WI38 (cell line): ENCODE data around the gene MS4A8.

Experiments
- H3K4me3 ChIP-seq: 2 replicates; pipeline ENCODE4 v1.5.1; 2011; ENCODE audit warnings: low read depth, mild to moderate bottlenecking, control low read depth, low read length
- CTCF ChIP-seq: IDR thresholded peaks from 2 replicates; pipeline ENCODE4 v1.5.1; 2012; ENCODE audit warnings: low read depth, mild to moderate bottlenecking, control low read depth, low read length

The MS4A8 gene

GRCh38 chr11:60725592-60725991 is 26.2 kb downstream of the MS4A8 start:
- TF ChIP-seq CTCF: no peak
- H3K4me3 ChIP-seq: no peak overlapping the region

- H3K4me3 ChIP-seq: no peak overlapping the region
- TF ChIP-seq CTCF: no peak
Measured at GRCh38 chr11:60731586-60731985, 32.2 kb downstream of the MS4A8 start.

GRCh38 chr11:60734279-60734678 is 34.9 kb downstream of the MS4A8 start:
- TF ChIP-seq CTCF: no peak
- no peak overlapping the region for H3K4me3 ChIP-seq

GRCh38 chr11:60739114-60739513 is 39.7 kb downstream of the MS4A8 start:
- H3K4me3 ChIP-seq: no peak overlapping the region
- TF ChIP-seq CTCF: no peak

- no peak for TF ChIP-seq CTCF
- no peak overlapping the region for H3K4me3 ChIP-seq
Measured at GRCh38 chr11:60740573-60740972, 41.2 kb downstream of the MS4A8 start.

GRCh38 chr11:60741421-60741820 is 42.0 kb downstream of the MS4A8 start:
- no peak overlapping the region for H3K4me3 ChIP-seq
- TF ChIP-seq CTCF: no peak

GRCh38 chr11:60743058-60743457 is 43.6 kb downstream of the MS4A8 start:
- H3K4me3 ChIP-seq: no peak overlapping the region
- no peak for TF ChIP-seq CTCF
